G401 (cell line): ENCODE results near the gene BID. TPM values are rescaled to one million over a fixed set of nuclear protein-coding genes. Genes with fewer than 3 reads are reported as not detected.

Experiments
- DNase-seq: peaks from one replicate; pipeline ENCODE4 v3.0.0-alpha.2; 2015; ENCODE audit warnings: low spot score
- in situ Hi-C: cut with HindIII; loops from 2 replicates; pipeline ENCODE4 v1.10.0; 2016; ENCODE audit warnings: low sequenced_read_pairs, mixed read lengths
- total RNA-seq: library from RNA; depleted of rRNA; stranded (reverse); fragments of >200 nt; shearing (Covaris generic); gene quantifications from 2 replicates; pipeline ENCODE4 v1.2.3, GENCODE V29; 2014; rRNA removed

Gene BID
- total RNA-seq = 28.4 and 58.9 TPM in 2 replicates

GRCh38 chr22:17774206-17774925 lies at the start of gene BID:
BID (minus strand) TSS chr22:17774469; CDS start chr22:17750116, 24,353 bp downstream.
- in situ Hi-C loops = no loop called here
- DNase-seq = peak; percentile 27

GRCh38 chr22:17823964-17824363 lies 49.7 kb upstream of the BID start:
- in situ Hi-C loops = no loop called here
- DNase-seq = no peak

GRCh38 chr22:17823226-17823625 lies 49.0 kb upstream of the BID start:
- in situ Hi-C loops = no loop called here
- DNase-seq = peak; percentile 79

GRCh38 chr22:17822087-17822486 lies 47.8 kb upstream of the BID start:
- DNase-seq = no peak
- in situ Hi-C loops = no loop called here

- no peak for DNase-seq
- in situ Hi-C loops = no loop called here
Measured at GRCh38 chr22:17820879-17821439, 46.7 kb upstream of the BID start.

GRCh38 chr22:17818649-17819048 lies 44.4 kb upstream of the BID start:
- no peak for DNase-seq
- in situ Hi-C loops = no loop called here

- no peak for DNase-seq
- in situ Hi-C loops = no loop called here
Measured at GRCh38 chr22:17818180-17818579, 43.9 kb upstream of the BID start.

- DNase-seq = no peak
- in situ Hi-C loops = no loop called here
Measured at GRCh38 chr22:17817511-17818065, 43.3 kb upstream of the BID start.

GRCh38 chr22:17817079-17817478 lies 42.8 kb upstream of the BID start:
- no peak for DNase-seq
- in situ Hi-C loops = no loop called here

- in situ Hi-C loops = no loop called here
- no peak for DNase-seq
Measured at GRCh38 chr22:17816649-17817048, 42.4 kb upstream of the BID start.

GRCh38 chr22:17815703-17816254 lies 41.5 kb upstream of the BID start:
- in situ Hi-C loops = no loop called here
- no peak for DNase-seq

- in situ Hi-C loops = no loop called here
- no peak for DNase-seq
Measured at GRCh38 chr22:17814830-17815229, 40.6 kb upstream of the BID start.

- DNase-seq = no peak
- in situ Hi-C loops = no loop called here
Measured at GRCh38 chr22:17814084-17814483, 39.8 kb upstream of the BID start.

GRCh38 chr22:17811119-17811518 lies 36.9 kb upstream of the BID start:
- in situ Hi-C loops = no loop called here
- no peak for DNase-seq

- in situ Hi-C loops = no loop called here
- peak; percentile 79 for DNase-seq
Measured at GRCh38 chr22:17810570-17811116, 36.4 kb upstream of the BID start.

- DNase-seq = no peak
- in situ Hi-C loops = no loop called here
Measured at GRCh38 chr22:17808693-17809403, 34.6 kb upstream of the BID start.

- in situ Hi-C loops = no loop called here
- no peak for DNase-seq
Measured at GRCh38 chr22:17807578-17808410, 33.5 kb upstream of the BID start.

- in situ Hi-C loops = no loop called here
- no peak for DNase-seq
Measured at GRCh38 chr22:17807086-17807485, 32.8 kb upstream of the BID start.

GRCh38 chr22:17806437-17806836 lies 32.2 kb upstream of the BID start:
- in situ Hi-C loops = no loop called here
- no peak for DNase-seq
